Astrocyte (in vitro differentiated cells and primary cell): Measurements from ENCODE around the gene SLIT3. TPM values are rescaled to one million over a fixed set of nuclear protein-coding genes. Genes with fewer than 3 reads are reported as not detected.

Source experiments
- DNase-seq: peaks from one replicate; pipeline ENCODE4 v3.0.0-alpha.2; 2010; ENCODE audit warnings: low read depth
- FAIRE-seq: peaks from 2 replicates; lab custom pipeline; 2011; peaks lifted over from hg19 to GRCh38; lab: Jason Lieb, UNC
- H2AFZ ChIP-seq: 2 replicates; pipeline ENCODE4 v1.6.0; 2012; ENCODE audit warnings: low read depth, low read length, inconsistent platforms
- H3K27ac ChIP-seq: 2 replicates; pipeline ENCODE4 v1.5.1; 2011; ENCODE audit warnings: low read depth, low read length, inconsistent platforms
- H3K27me3 ChIP-seq: 2 replicates; pipeline ENCODE4 v1.6.0; 2011; ENCODE audit warnings: low read length, inconsistent platforms; ENCODE audit not compliant: insufficient read depth
- H3K36me3 ChIP-seq: 2 replicates; pipeline ENCODE4 v1.5.1; 2011; ENCODE audit warnings: low read length, inconsistent platforms; ENCODE audit not compliant: insufficient read depth
- H3K4me1 ChIP-seq: 2 replicates; pipeline ENCODE4 v1.5.1; 2011; ENCODE audit warnings: low read length, inconsistent platforms; ENCODE audit not compliant: insufficient read depth
- H3K4me2 ChIP-seq: 2 replicates; pipeline ENCODE4 v1.6.0; 2012; ENCODE audit warnings: low read length, inconsistent platforms
- H3K4me3 ChIP-seq: 2 replicates; pipeline ENCODE4 v1.5.1; 2011; ENCODE audit warnings: low read depth, mild to moderate bottlenecking, low read length, inconsistent platforms; ENCODE audit not compliant: insufficient read depth
- H3K79me2 ChIP-seq: 2 replicates; pipeline ENCODE4 v1.6.0; 2012; ENCODE audit warnings: mild to moderate bottlenecking, low read length, inconsistent platforms; ENCODE audit not compliant: insufficient read depth
- H3K9ac ChIP-seq: 2 replicates; pipeline ENCODE4 v1.6.0; 2012; ENCODE audit warnings: mild to moderate bottlenecking, low read length, inconsistent platforms
- H3K9me3 ChIP-seq: 2 replicates; pipeline ENCODE4 v1.5.1; 2012; ENCODE audit warnings: low read depth, mild to moderate bottlenecking, low read length, inconsistent platforms; ENCODE audit not compliant: insufficient read depth
- H4K20me1 ChIP-seq: 2 replicates; pipeline ENCODE4 v1.6.0; 2012; ENCODE audit warnings: low read length, inconsistent platforms; ENCODE audit not compliant: insufficient read depth
- H3K27ac Mint-ChIP-seq: one replicate; pipeline ENCODE4 v1.8.0; 2021; ENCODE audit warnings: mild to moderate bottlenecking, mixed read lengths; ENCODE audit not compliant: unreplicated experiment
- H3K27me3 Mint-ChIP-seq: one replicate; pipeline ENCODE4 v1.8.0; 2021; ENCODE audit warnings: low read depth, mixed read lengths; ENCODE audit not compliant: unreplicated experiment
- H3K36me3 Mint-ChIP-seq: one replicate; pipeline ENCODE4 v1.8.0; 2021; ENCODE audit warnings: low read depth, mixed read lengths; ENCODE audit not compliant: unreplicated experiment
- H3K4me1 Mint-ChIP-seq: one replicate; pipeline ENCODE4 v1.8.0; 2021; ENCODE audit warnings: low read depth, mixed read lengths; ENCODE audit not compliant: unreplicated experiment
- H3K4me3 Mint-ChIP-seq: one replicate; pipeline ENCODE4 v1.8.0; 2021; ENCODE audit warnings: mild to moderate bottlenecking, moderate library complexity, mixed read lengths; ENCODE audit not compliant: unreplicated experiment
- H3K9me3 Mint-ChIP-seq: one replicate; pipeline ENCODE4 v1.8.0; 2021; ENCODE audit warnings: mild to moderate bottlenecking, mixed read lengths; ENCODE audit not compliant: unreplicated experiment
- CTCF ChIP-seq: IDR thresholded peaks from 2 replicates; pipeline ENCODE4 v1.5.1; 2011; ENCODE audit warnings: low read depth, mild to moderate bottlenecking, inconsistent platforms, low read length, moderate library complexity; ENCODE audit not compliant: insufficient read depth
- EZH2 ChIP-seq: IDR thresholded peaks from 2 replicates; pipeline ENCODE4 v1.6.1; 2012; ENCODE audit warnings: mild to moderate bottlenecking, low read length, inconsistent platforms; ENCODE audit not compliant: insufficient read depth
- total RNA-seq: library from RNA; stranded (reverse); gene quantifications from 2 replicates; pipeline ENCODE4 v1.2.1, GENCODE V29; 2021

The SLIT3 gene
- total RNA-seq, 1 donor from 2014 or later = 20.7 TPM

- Histone ChIP-seq H3K79me2 (no peaks in the 10 kb centered on the region), H4K20me1 (no peaks in the 10 kb centered on the region), H3K36me3 (no peaks in the 10 kb centered on the region), H3K4me1 (no peaks in the 10 kb centered on the region), H3K9me3 (no peaks in the 10 kb centered on the region), H3K27ac (no peak overlapping the region), H3K4me3 (no peak overlapping the region), H3K9ac (no peak overlapping the region), H3K27me3 (no peaks in the 10 kb centered on the region), H3K4me2 (no peak overlapping the region), H2AFZ (no peak overlapping the region)
- H3K9me3 Mint-ChIP-seq = peaks cover 19% of the 10 kb centered on the region
- DNase-seq = no peak
- TF ChIP-seq CTCF = no peak
- no peak for TF ChIP-seq EZH2
- no peak for FAIRE-seq
- no peak overlapping the region for H3K27ac Mint-ChIP-seq
- peaks cover 12% of the 10 kb centered on the region for H3K27me3 Mint-ChIP-seq
- H3K36me3 Mint-ChIP-seq = peaks cover 15% of the 10 kb centered on the region
- H3K4me3 Mint-ChIP-seq = no peak overlapping the region
- no peaks in the 10 kb centered on the region for H3K4me1 Mint-ChIP-seq
These were observed 574.6 kb downstream of the SLIT3 start for GRCh38 chr5:168726342-168726741.

- Histone ChIP-seq H3K4me2 (no peak overlapping the region), H2AFZ (no peak overlapping the region), H3K36me3 (no peaks in the 10 kb centered on the region), H3K4me3 (no peak overlapping the region), H3K27me3 (no peaks in the 10 kb centered on the region), H3K27ac (no peak overlapping the region), H3K79me2 (no peaks in the 10 kb centered on the region), H3K4me1 (no peaks in the 10 kb centered on the region), H3K9ac (no peak overlapping the region), H4K20me1 (no peaks in the 10 kb centered on the region), H3K9me3 (no peaks in the 10 kb centered on the region)
- Mint-ChIP-seq H3K36me3 (peaks cover 12% of the 10 kb centered on the region), H3K27me3 (peaks cover 10% of the 10 kb centered on the region), H3K27ac (no peak overlapping the region), H3K4me3 (no peak overlapping the region), H3K9me3 (peaks cover 13% of the 10 kb centered on the region), H3K4me1 (no peaks in the 10 kb centered on the region)
- FAIRE-seq (no peak), DNase-seq (no peak)
- TF ChIP-seq EZH2 (no peak), CTCF (no peak)
These were observed 576.7 kb downstream of the SLIT3 start for GRCh38 chr5:168724227-168724626.

GRCh38 chr5:168723037-168723436 lies 577.9 kb downstream of the SLIT3 start:
- H3K27me3 Mint-ChIP-seq = peaks cover 10% of the 10 kb centered on the region
- Histone ChIP-seq H3K4me2 (no peak overlapping the region), H3K36me3 (no peaks in the 10 kb centered on the region), H3K9me3 (no peaks in the 10 kb centered on the region), H3K4me3 (no peak overlapping the region), H3K79me2 (no peaks in the 10 kb centered on the region), H3K4me1 (no peaks in the 10 kb centered on the region), H4K20me1 (no peaks in the 10 kb centered on the region), H3K9ac (no peak overlapping the region), H3K27ac (no peak overlapping the region), H3K27me3 (no peaks in the 10 kb centered on the region), H2AFZ (no peak overlapping the region)
- no peaks in the 10 kb centered on the region for H3K4me1 Mint-ChIP-seq
- FAIRE-seq (no peak), DNase-seq (no peak)
- no peak overlapping the region for H3K4me3 Mint-ChIP-seq
- H3K36me3 Mint-ChIP-seq = peaks cover 9% of the 10 kb centered on the region
- no peak overlapping the region for H3K27ac Mint-ChIP-seq
- peaks cover 9% of the 10 kb centered on the region for H3K9me3 Mint-ChIP-seq
- TF ChIP-seq EZH2 (no peak), CTCF (no peak)
